HG02938 (cell line): ENCODE measurements around the gene LRRC45.
A peak's percentile ranks its signal among the peaks of the same experiment; 100 is the strongest.
"Not testable (repeated sequence)": the region's sequence is repeated elsewhere in the genome, so short reads cannot be mapped to it uniquely, and the experiment has no call there.

Source experiments
- ATAC-seq: cut with Tn5 transposase; IDR thresholded peaks from one replicate; pipeline ENCODE4 v1.9.1; 2021; ENCODE audit warnings: mild to moderate bottlenecking, moderate library complexity; ENCODE audit not compliant: unreplicated experiment

The LRRC45 gene

GRCh38 chr17:82031885-82032627, 9.0 kb downstream of the LRRC45 start:
- no peak for ATAC-seq

- no peak for ATAC-seq
Observed at GRCh38 chr17:82033359-82034085, 10.4 kb downstream of the LRRC45 start.

GRCh38 chr17:82034371-82035011, 11.4 kb downstream of the LRRC45 start:
- ATAC-seq = no peak

- ATAC-seq = no peak
Observed at GRCh38 chr17:82035488-82035887, 12.4 kb downstream of the LRRC45 start.

- ATAC-seq = no peak
Observed at GRCh38 chr17:82035956-82036633, 13.0 kb downstream of the LRRC45 start.

- peak; percentile 8 for ATAC-seq
Observed at GRCh38 chr17:82036634-82037091, 13.6 kb downstream of the LRRC45 start.

GRCh38 chr17:82037092-82037888, 14.2 kb downstream of the LRRC45 start, which contains the start of gene DCXR:
Gene DCXR (minus strand): TSS chr17:82037697. CDS start chr17:82037682, 15 bp downstream.
- peak; percentile 89 for ATAC-seq

- ATAC-seq = no peak
Observed at GRCh38 chr17:82037889-82038195, 14.7 kb downstream of the LRRC45 start.

GRCh38 chr17:82038796-82039409, 15.8 kb downstream of the LRRC45 start:
- not testable (repeated sequence) for ATAC-seq

- ATAC-seq = no peak
Observed at GRCh38 chr17:82039695-82040299, 16.7 kb downstream of the LRRC45 start.

- no peak for ATAC-seq
Observed at GRCh38 chr17:82041144-82041814, 18.2 kb downstream of the LRRC45 start.

GRCh38 chr17:82042649-82043048, 19.5 kb downstream of the LRRC45 start:
- no peak for ATAC-seq

GRCh38 chr17:82043507-82043906, 20.4 kb downstream of the LRRC45 start:
- ATAC-seq = no peak

- no peak for ATAC-seq
Observed at GRCh38 chr17:82045936-82046484, 22.9 kb downstream of the LRRC45 start.

GRCh38 chr17:82046903-82047302, 23.8 kb downstream of the LRRC45 start:
- no peak for ATAC-seq

GRCh38 chr17:82047379-82047778, 24.3 kb downstream of the LRRC45 start:
- no peak for ATAC-seq

- no peak for ATAC-seq
Observed at GRCh38 chr17:82047914-82048570, 24.9 kb downstream of the LRRC45 start.

- no peak for ATAC-seq
Observed at GRCh38 chr17:82048571-82048971, 25.5 kb downstream of the LRRC45 start.
